Measurements from ENCODE around the gene C1QTNF8. TPM values are rescaled to one million over a fixed set of nuclear protein-coding genes. Genes with fewer than 3 reads are reported as not detected.
A peak's percentile ranks its signal among the peaks of the same experiment; 100 is the strongest.

C1QTNF8 gene
- total RNA-seq, 1 donor from 2014 or later, result not detected

GRCh38 chr16:1050516-1050915 is 45.5 kb downstream of the C1QTNF8 start:
- Mint-ChIP-seq H3K4me3 (ENCODE audit: unreplicated experiment) (no peak overlapping the region), H3K9me3 (ENCODE audit: unreplicated experiment) (peaks cover 2% of the 10 kb centered on the region)

GRCh38 chr16:1049976-1050247 is 46.1 kb downstream of the C1QTNF8 start:
- H3K4me1 Mint-ChIP-seq (ENCODE audit: low read depth, unreplicated experiment), result no peaks in the 10 kb centered on the region
- peaks cover 2% of the 10 kb centered on the region for H3K9me3 Mint-ChIP-seq (ENCODE audit: unreplicated experiment)
- no peak for DNase-seq
- no peak overlapping the region for H3K27ac Mint-ChIP-seq (ENCODE audit: unreplicated experiment)
- H3K27me3 Mint-ChIP-seq (ENCODE audit: unreplicated experiment), result peaks cover 2% of the 10 kb centered on the region
- TF ChIP-seq, protein P1, sequence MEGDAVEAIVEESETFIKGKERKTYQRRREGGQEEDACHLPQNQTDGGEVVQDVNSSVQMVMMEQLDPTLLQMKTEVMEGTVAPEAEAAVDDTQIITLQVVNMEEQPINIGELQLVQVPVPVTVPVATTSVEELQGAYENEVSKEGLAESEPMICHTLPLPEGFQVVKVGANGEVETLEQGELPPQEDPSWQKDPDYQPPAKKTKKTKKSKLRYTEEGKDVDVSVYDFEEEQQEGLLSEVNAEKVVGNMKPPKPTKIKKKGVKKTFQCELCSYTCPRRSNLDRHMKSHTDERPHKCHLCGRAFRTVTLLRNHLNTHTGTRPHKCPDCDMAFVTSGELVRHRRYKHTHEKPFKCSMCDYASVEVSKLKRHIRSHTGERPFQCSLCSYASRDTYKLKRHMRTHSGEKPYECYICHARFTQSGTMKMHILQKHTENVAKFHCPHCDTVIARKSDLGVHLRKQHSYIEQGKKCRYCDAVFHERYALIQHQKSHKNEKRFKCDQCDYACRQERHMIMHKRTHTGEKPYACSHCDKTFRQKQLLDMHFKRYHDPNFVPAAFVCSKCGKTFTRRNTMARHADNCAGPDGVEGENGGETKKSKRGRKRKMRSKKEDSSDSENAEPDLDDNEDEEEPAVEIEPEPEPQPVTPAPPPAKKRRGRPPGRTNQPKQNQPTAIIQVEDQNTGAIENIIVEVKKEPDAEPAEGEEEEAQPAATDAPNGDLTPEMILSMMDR (IDR thresholded peaks at IDR 0.05; ENCODE audit: partially characterized antibody, unreplicated experiment), result no peak
- no peak overlapping the region for H3K4me3 Mint-ChIP-seq (ENCODE audit: unreplicated experiment)
- no peaks in the 10 kb centered on the region for H3K36me3 Mint-ChIP-seq (ENCODE audit: unreplicated experiment)

More at GRCh38 chr16:1050516-1050915, 45.5 kb downstream of the C1QTNF8 start:
- Mint-ChIP-seq H3K4me1 (ENCODE audit: low read depth, unreplicated experiment) (no peaks in the 10 kb centered on the region), H3K27me3 (ENCODE audit: unreplicated experiment) (peaks cover 2% of the 10 kb centered on the region), H3K27ac (ENCODE audit: unreplicated experiment) (peak overlapping the region; percentile 52), H3K36me3 (ENCODE audit: unreplicated experiment) (no peaks in the 10 kb centered on the region)
- TF ChIP-seq, protein P1 (IDR thresholded peaks at IDR 0.05; ENCODE audit: partially characterized antibody, unreplicated experiment), result no peak
- DNase-seq, result no peak

- H3K4me1 Mint-ChIP-seq (ENCODE audit: low read depth, unreplicated experiment), result no peaks in the 10 kb centered on the region
Observed at GRCh38 chr16:1049113-1049975, 46.7 kb downstream of the C1QTNF8 start.

DNA sequence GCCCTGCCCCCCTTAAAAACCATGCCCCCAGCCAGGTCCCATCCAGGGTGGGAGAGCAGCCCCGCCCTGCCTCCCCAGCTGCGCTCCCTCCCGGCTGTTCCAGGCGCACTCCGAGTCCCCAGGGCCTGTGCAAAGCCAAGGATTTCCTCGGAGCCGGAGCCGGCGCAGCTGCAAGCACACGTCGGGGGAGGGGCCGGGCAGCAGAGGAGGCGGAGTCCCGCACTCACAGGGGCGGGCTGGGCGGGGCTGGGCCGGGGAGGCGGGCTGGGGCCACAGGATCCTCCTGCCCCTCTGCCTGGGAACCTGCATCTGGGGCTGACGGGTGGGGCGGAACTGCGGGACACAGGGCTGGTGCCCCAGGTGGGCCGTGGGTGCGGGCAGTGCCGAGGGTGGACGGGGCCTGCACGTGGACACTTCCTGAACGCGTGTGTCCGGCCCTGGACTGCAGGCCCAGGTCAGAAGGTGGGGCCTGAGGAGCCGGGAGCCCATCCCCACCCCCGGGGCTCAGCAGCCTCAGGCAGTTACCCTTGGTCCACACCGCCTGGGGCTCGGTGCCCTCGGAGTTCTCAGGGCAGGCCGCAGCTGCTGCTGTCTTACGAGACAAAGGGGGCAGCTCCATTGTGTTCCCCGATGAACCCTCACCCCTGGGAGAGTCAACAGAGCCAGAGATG is 47.5 kb downstream of the C1QTNF8 start:
- Mint-ChIP-seq H3K27me3 (ENCODE audit: unreplicated experiment) (peaks cover 2% of the 10 kb centered on the region), H3K36me3 (ENCODE audit: unreplicated experiment) (no peaks in the 10 kb centered on the region), H3K4me1 (ENCODE audit: low read depth, unreplicated experiment) (no peaks in the 10 kb centered on the region), H3K9me3 (ENCODE audit: unreplicated experiment) (peaks cover 2% of the 10 kb centered on the region), H3K27ac (ENCODE audit: unreplicated experiment) (no peak overlapping the region), H3K4me3 (ENCODE audit: unreplicated experiment) (no peak overlapping the region)
- TF ChIP-seq, protein P1 (IDR thresholded peaks at IDR 0.05; ENCODE audit: partially characterized antibody, unreplicated experiment), result no peak
- DNase-seq, result peak; percentile 90

More at GRCh38 chr16:1049113-1049975, 46.7 kb downstream of the C1QTNF8 start:
- peaks cover 2% of the 10 kb centered on the region for H3K27me3 Mint-ChIP-seq (ENCODE audit: unreplicated experiment)
- TF ChIP-seq, protein P1 (IDR thresholded peaks at IDR 0.05; ENCODE audit: partially characterized antibody, unreplicated experiment), result no peak
- H3K4me3 Mint-ChIP-seq (ENCODE audit: unreplicated experiment), result no peak overlapping the region
- H3K27ac Mint-ChIP-seq (ENCODE audit: unreplicated experiment), result no peak overlapping the region
- peaks cover 2% of the 10 kb centered on the region for H3K9me3 Mint-ChIP-seq (ENCODE audit: unreplicated experiment)
- H3K36me3 Mint-ChIP-seq (ENCODE audit: unreplicated experiment), result no peaks in the 10 kb centered on the region
- no peak for DNase-seq

- TF ChIP-seq, protein P1 (IDR thresholded peaks at IDR 0.05; ENCODE audit: partially characterized antibody, unreplicated experiment), result no peak
- no peak for DNase-seq
- no peak overlapping the region for H3K27ac Mint-ChIP-seq (ENCODE audit: unreplicated experiment)
- H3K36me3 Mint-ChIP-seq (ENCODE audit: unreplicated experiment), result no peaks in the 10 kb centered on the region
- peaks cover 2% of the 10 kb centered on the region for H3K9me3 Mint-ChIP-seq (ENCODE audit: unreplicated experiment)
- no peak overlapping the region for H3K4me3 Mint-ChIP-seq (ENCODE audit: unreplicated experiment)
- H3K4me1 Mint-ChIP-seq (ENCODE audit: low read depth, unreplicated experiment), result no peaks in the 10 kb centered on the region
- H3K27me3 Mint-ChIP-seq (ENCODE audit: unreplicated experiment), result peaks cover 2% of the 10 kb centered on the region
Observed at GRCh38 chr16:1047801-1048200, 48.2 kb downstream of the C1QTNF8 start.

Measured in glutamatergic neuron (in vitro differentiated cells).